Uterus (tissue), 2 donors: ENCODE results near the gene CNTD1.

Source experiments
- CTCF ChIP-seq, 4 experiments: fragments of 200-600 bp in 2 of 4; fragments of 450-650 bp in 2 of 4; sonication (generic) in 2 of 4; IDR thresholded peaks; one replicate each; pipeline ENCODE4 v1.5.1; 2016 to 2019; ENCODE audit warnings: antibody characterized with exemption in 4 of 4, mild to moderate bottlenecking in 2 of 4, moderate library complexity in 1 of 4
- POLR2A ChIP-seq, 2 donors: fragments of 450-650 bp; IDR thresholded peaks; one replicate each; pipeline ENCODE4 v1.6.1; 2016; ENCODE audit warnings: antibody characterized with exemption in 2 of 2, mild to moderate bottlenecking in 1 of 2, moderate library complexity in 1 of 2

- TF ChIP-seq CTCF (IDR thresholded peaks at IDR 0.05) (no peak), POLR2A (IDR thresholded peaks at IDR 0.05) (no peak)
These were observed 1.3 kb upstream of the CNTD1 start for GRCh38 chr17:42797067-42798007.
